PC-3 (cell line): ENCODE data around the gene RCAN1.

Source experiments
- CTCF ChIP-seq: fragments of 300-600 bp; sonication (generic); conservative IDR thresholded peaks from 2 replicates; pipeline ENCODE4 v1.5.1; 2017; ENCODE audit warnings: antibody characterized with exemption, low read depth, mild to moderate bottlenecking, low read length
- EZH2 ChIP-seq: fragments of 300-600 bp; sonication (generic); IDR thresholded peaks from one replicate; pipeline ENCODE4 v1.6.1; 2017; ENCODE audit warnings: antibody characterized with exemption, mild to moderate bottlenecking, low read length; ENCODE audit not compliant: unreplicated experiment
- EZH2phosphoT487 ChIP-seq: fragments of 300-600 bp; sonication (generic); IDR thresholded peaks from 2 replicates; pipeline ENCODE4 v1.6.1; 2018; ENCODE audit warnings: mild to moderate bottlenecking, antibody characterized with exemption, low read length, borderline replicate concordance

DNA sequence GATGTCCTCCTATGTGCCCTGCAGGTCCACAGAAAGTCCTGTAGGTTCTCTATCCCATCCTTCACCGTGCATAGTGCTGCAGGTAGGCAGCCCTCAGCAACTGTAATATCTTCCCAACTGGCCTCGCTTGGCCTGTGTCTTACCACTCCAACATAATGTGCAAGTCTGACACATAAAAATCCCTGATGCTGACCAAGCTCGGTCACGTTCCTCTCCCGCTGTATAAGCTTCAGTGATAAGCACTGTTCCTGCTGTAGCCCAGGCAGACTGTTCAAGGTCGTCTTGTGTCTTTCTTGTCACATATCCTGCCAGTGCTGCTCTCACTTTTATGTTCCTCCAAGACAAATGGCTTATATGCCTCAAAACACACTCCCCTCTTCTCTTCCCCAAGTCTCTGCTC lies 83.5 kb downstream of the RCAN1 start:
- TF ChIP-seq CTCF (no peak), EZH2 (no peak), EZH2phosphoT487 (no peak)
